Natural killer cell (primary cell): ENCODE measurements around the gene FAM124B. TPM values are rescaled to one million over a fixed set of nuclear protein-coding genes. Genes with fewer than 3 reads are reported as not detected.

Experiments used
- ATAC-seq, 3 donors: fragments of 150-1000 bp in 2 of 3; fragments of 200-7000 bp in 1 of 3; cut with Tn5 transposase; 1 replicate in 1 of 3; 2 replicates in 2 of 3; pipeline ENCODE4 v1.10.0; 2021; ENCODE audit warnings: mild to moderate bottlenecking in 2 of 3, moderate library complexity in 2 of 3
- DNase-seq, 2 donors: peaks; one replicate each; pipeline versions ENCODE4 v3.0.0 to v3.0.0-alpha.2; 2013 to 2021; ENCODE audit warnings: mixed read lengths in 1 of 2
- H3K27ac ChIP-seq: one replicate; pipeline ENCODE4 v1.5.1; 2013; ENCODE audit warnings: mild to moderate bottlenecking, low read length
- H3K27me3 ChIP-seq: one replicate; pipeline ENCODE4 v1.6.1; 2013; ENCODE audit warnings: low read length; ENCODE audit not compliant: control insufficient read depth, insufficient read depth
- H3K36me3 ChIP-seq: one replicate; pipeline ENCODE4 v1.6.1; 2013; ENCODE audit warnings: low read length; ENCODE audit not compliant: control insufficient read depth, insufficient read depth
- H3K4me1 ChIP-seq: one replicate; pipeline ENCODE4 v1.6.1; 2013; ENCODE audit warnings: low read length; ENCODE audit not compliant: control insufficient read depth, insufficient read depth
- H3K4me3 ChIP-seq: one replicate; pipeline ENCODE4 v1.5.1; 2013; ENCODE audit warnings: low read length
- H3K9me3 ChIP-seq: one replicate; pipeline ENCODE4 v1.6.1; 2013; ENCODE audit warnings: low read length; ENCODE audit not compliant: control insufficient read depth, insufficient read depth
- H3K27ac Mint-ChIP-seq, 2 donors: one replicate each; pipeline ENCODE4 v1.8.0; 2022; ENCODE audit warnings: mild to moderate bottlenecking in 2 of 2, mixed read lengths in 2 of 2, moderate library complexity in 1 of 2
- H3K27me3 Mint-ChIP-seq, 2 donors: one replicate each; pipeline ENCODE4 v1.8.0; 2022; ENCODE audit warnings: low read depth in 2 of 2, mixed read lengths in 2 of 2
- H3K36me3 Mint-ChIP-seq: one replicate; pipeline ENCODE4 v1.8.0; 2022; ENCODE audit warnings: mixed read lengths
- H3K4me1 Mint-ChIP-seq, 2 donors: one replicate each; pipeline ENCODE4 v1.8.0; 2022; ENCODE audit warnings: mixed read lengths in 2 of 2
- H3K4me3 Mint-ChIP-seq: one replicate; pipeline ENCODE4 v1.8.0; 2022; ENCODE audit warnings: mild to moderate bottlenecking, moderate library complexity, mixed read lengths
- H3K9me3 Mint-ChIP-seq, 2 donors: one replicate each; pipeline ENCODE4 v1.8.0; 2022; ENCODE audit warnings: mixed read lengths in 2 of 2
- CTCF ChIP-seq: fragments of 200-600 bp; IDR thresholded peaks from one replicate; pipeline ENCODE4 v1.8.0; 2022; ENCODE audit warnings: antibody characterized with exemption
- WGBS: methylation state at CpG from one replicate; pipeline ENCODE4 v1.1.7; 2013; ENCODE audit warnings: missing lambda C conversion rate; ENCODE audit not compliant: insufficient coverage; 5-methylcytosine and 5-hydroxymethylcytosine counted together
- intact Hi-C: fragments of 100-400 bp; cut with micrococcal nuclease; formaldehyde crosslinking; loops from one replicate; pipeline ENCODE4 v1.14.2; 2022
- total RNA-seq, 4 donors: library from RNA; stranded (reverse); fragments of 120-200 nt in 1 of 4; gene quantifications; one replicate each; pipeline versions ENCODE4 v1.2.3 to v1.2.4, GENCODE V29; 2013 to 2022

The FAM124B gene
- total RNA-seq, 3 donors from 2014 or later (not counting 1 experiment from before 2014, with no cell fraction given) = 1.9 to 6.1 (median 2.4) TPM

GRCh38 chr2:224378701-224379097 lies 23.2 kb downstream of the FAM124B start:
- Histone ChIP-seq H3K4me1 (no peaks in the 10 kb centered on the region), H3K27me3 (no peaks in the 10 kb centered on the region), H3K27ac (no peak overlapping the region), H3K4me3 (no peak overlapping the region), H3K36me3 (no peaks in the 10 kb centered on the region), H3K9me3 (no peaks in the 10 kb centered on the region)
- Mint-ChIP-seq H3K27ac (no peak overlapping the region), H3K9me3 (no peaks in the 10 kb centered on the region), H3K4me3 (no peak overlapping the region), H3K36me3 (no peaks in the 10 kb centered on the region), H3K4me1 (peaks cover 0 to 4% of the 10 kb centered on the region in 2 donors), H3K27me3 (no peaks in the 10 kb centered on the region)
- WGBS = 100% methylated on average over 1 of the region's 1 CpG
- no peak for DNase-seq
- intact Hi-C loops = no loop called here
- ATAC-seq = no peak
- TF ChIP-seq CTCF = no peak

- Mint-ChIP-seq H3K9me3 (no peaks in the 10 kb centered on the region), H3K27me3 (no peaks in the 10 kb centered on the region), H3K36me3 (no peaks in the 10 kb centered on the region), H3K4me3 (no peak overlapping the region), H3K27ac (no peak overlapping the region), H3K4me1 (peaks cover 0 to 4% of the 10 kb centered on the region in 2 donors)
- DNase-seq = no peak
- H3K36me3 ChIP-seq = no peaks in the 10 kb centered on the region
- H3K9me3 ChIP-seq = no peaks in the 10 kb centered on the region
- H3K27ac ChIP-seq = no peak overlapping the region
- 93% methylated on average over 5 of the region's 6 CpGs for WGBS
- H3K4me3 ChIP-seq = no peak overlapping the region
- no peak for TF ChIP-seq CTCF
- no peaks in the 10 kb centered on the region for H3K27me3 ChIP-seq
- ATAC-seq = no peak
- no peaks in the 10 kb centered on the region for H3K4me1 ChIP-seq
- intact Hi-C loops = no loop called here
These were observed 23.9 kb downstream of the FAM124B start for GRCh38 chr2:224377751-224378700.

- DNase-seq = no peak
- H3K9me3 Mint-ChIP-seq = no peaks in the 10 kb centered on the region
- WGBS = 89% methylated on average over 6 of the region's 6 CpGs
These were observed 29.3 kb downstream of the FAM124B start for GRCh38 chr2:224372641-224373040.

More at GRCh38 chr2:224372641-224373040, 29.3 kb downstream of the FAM124B start:
- H3K36me3 Mint-ChIP-seq = no peaks in the 10 kb centered on the region
- Histone ChIP-seq H3K4me3 (no peak overlapping the region), H3K27me3 (no peaks in the 10 kb centered on the region), H3K36me3 (no peaks in the 10 kb centered on the region), H3K27ac (no peak overlapping the region), H3K9me3 (no peaks in the 10 kb centered on the region), H3K4me1 (no peaks in the 10 kb centered on the region)
- peaks cover 0 to 7% of the 10 kb centered on the region in 2 donors for H3K27me3 Mint-ChIP-seq
- peaks cover 0 to 4% of the 10 kb centered on the region in 2 donors for H3K4me1 Mint-ChIP-seq
- no peak overlapping the region for H3K4me3 Mint-ChIP-seq
- H3K27ac Mint-ChIP-seq = no peak overlapping the region
- ATAC-seq = no peak
- intact Hi-C loops = no loop called here
- TF ChIP-seq CTCF = no peak
